HL-60 (cell line): Measurements from ENCODE around the gene TOMM40.

Experiments used
- CTCF ChIP-seq: IDR thresholded peaks from one replicate; pipeline ENCODE4 v1.5.1; 2011; ENCODE audit warnings: low read length, control low read depth, inconsistent platforms; ENCODE audit not compliant: insufficient read depth
- GABPA ChIP-seq: IDR thresholded peaks from 2 replicates; pipeline ENCODE4 v1.6.1; 2012; ENCODE audit warnings: low read depth
- POLR2AphosphoS5 ChIP-seq: IDR thresholded peaks from 2 replicates; pipeline ENCODE4 v1.6.1; 2012; ENCODE audit warnings: low read depth
- SPI1 ChIP-seq: IDR thresholded peaks from 2 replicates; pipeline ENCODE4 v1.6.1; 2012; ENCODE audit warnings: low read depth, mild to moderate bottlenecking, borderline replicate concordance
- TF ChIP-seq, protein P1 (sequence below): IDR thresholded peaks from 2 replicates; pipeline ENCODE4 v1.6.1; 2012; ENCODE audit warnings: low read depth; ENCODE audit not compliant: insufficient replicate concordance

DNA sequence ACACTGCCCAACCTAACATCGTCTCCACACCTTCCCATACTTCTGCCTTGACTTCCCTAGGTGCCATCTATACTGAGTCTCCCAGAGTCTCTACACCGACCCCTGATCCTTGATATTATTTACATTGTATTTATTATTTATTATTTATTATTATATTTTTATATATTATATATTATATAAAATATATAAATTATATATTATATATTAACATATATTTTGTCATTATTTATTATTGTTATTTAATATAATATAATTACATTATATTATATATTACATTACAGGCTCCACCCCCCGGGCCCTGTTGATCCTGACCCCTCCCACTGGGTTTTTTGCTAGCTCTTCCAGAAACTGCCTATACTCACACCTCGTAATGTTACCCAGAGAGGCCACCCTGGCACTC is 18.4 kb upstream of the TOMM40 start:
- TF ChIP-seq CTCF (no peak), POLR2AphosphoS5 (no peak), GABPA (no peak), SPI1 (no peak)
- TF ChIP-seq, protein P1, sequence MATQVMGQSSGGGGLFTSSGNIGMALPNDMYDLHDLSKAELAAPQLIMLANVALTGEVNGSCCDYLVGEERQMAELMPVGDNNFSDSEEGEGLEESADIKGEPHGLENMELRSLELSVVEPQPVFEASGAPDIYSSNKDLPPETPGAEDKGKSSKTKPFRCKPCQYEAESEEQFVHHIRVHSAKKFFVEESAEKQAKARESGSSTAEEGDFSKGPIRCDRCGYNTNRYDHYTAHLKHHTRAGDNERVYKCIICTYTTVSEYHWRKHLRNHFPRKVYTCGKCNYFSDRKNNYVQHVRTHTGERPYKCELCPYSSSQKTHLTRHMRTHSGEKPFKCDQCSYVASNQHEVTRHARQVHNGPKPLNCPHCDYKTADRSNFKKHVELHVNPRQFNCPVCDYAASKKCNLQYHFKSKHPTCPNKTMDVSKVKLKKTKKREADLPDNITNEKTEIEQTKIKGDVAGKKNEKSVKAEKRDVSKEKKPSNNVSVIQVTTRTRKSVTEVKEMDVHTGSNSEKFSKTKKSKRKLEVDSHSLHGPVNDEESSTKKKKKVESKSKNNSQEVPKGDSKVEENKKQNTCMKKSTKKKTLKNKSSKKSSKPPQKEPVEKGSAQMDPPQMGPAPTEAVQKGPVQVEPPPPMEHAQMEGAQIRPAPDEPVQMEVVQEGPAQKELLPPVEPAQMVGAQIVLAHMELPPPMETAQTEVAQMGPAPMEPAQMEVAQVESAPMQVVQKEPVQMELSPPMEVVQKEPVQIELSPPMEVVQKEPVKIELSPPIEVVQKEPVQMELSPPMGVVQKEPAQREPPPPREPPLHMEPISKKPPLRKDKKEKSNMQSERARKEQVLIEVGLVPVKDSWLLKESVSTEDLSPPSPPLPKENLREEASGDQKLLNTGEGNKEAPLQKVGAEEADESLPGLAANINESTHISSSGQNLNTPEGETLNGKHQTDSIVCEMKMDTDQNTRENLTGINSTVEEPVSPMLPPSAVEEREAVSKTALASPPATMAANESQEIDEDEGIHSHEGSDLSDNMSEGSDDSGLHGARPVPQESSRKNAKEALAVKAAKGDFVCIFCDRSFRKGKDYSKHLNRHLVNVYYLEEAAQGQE, result no peak
